ENCODE data around the gene VWA2. TPM values are rescaled to one million over a fixed set of nuclear protein-coding genes. Genes with fewer than 3 reads are reported as not detected.

The VWA2 gene
- total and polyA plus RNA-seq, 2 donors from 2014 or later, result 0.17 to 6.5 TPM

- no peak for TF ChIP-seq CTCF (IDR thresholded peaks at IDR 0.05; ENCODE audit: borderline replicate concordance, extremely low read depth, insufficient read depth)
- H3K27ac ChIP-seq (ENCODE audit: low read depth in 2 of 2, low read length in 2 of 2), result no peak overlapping the region
- H3K4me1 ChIP-seq (ENCODE audit: control insufficient read depth in 2 of 3, insufficient read depth in 2 of 3, low read depth in 1 of 3, low read length in 3 of 3), result no peaks in the 10 kb centered on the region
- no peak overlapping the region for H3K9ac ChIP-seq (ENCODE audit: low read length in 3 of 3)
- no peaks in the 10 kb centered on the region for H3K27me3 ChIP-seq (ENCODE audit: control insufficient read depth, insufficient read depth, low read length)
- no peak for DNase-seq
- H3K36me3 ChIP-seq (ENCODE audit: control insufficient read depth in 2 of 3, insufficient read depth in 3 of 3, low read length in 3 of 3), result peaks cover 0 to 5% (median 2%) of the 10 kb centered on the region in 3 donors
- FAIRE-seq, result no peak
- intact Hi-C loops (cut with DNase I), result no loop called here
- no peak overlapping the region for H3K4me3 ChIP-seq (ENCODE audit: low read length in 3 of 3)
- peaks cover 0 to 5% (median 0%) of the 10 kb centered on the region in 3 donors for H3K9me3 ChIP-seq (ENCODE audit: control insufficient read depth in 2 of 3, insufficient read depth in 1 of 3, low read length in 3 of 3)
Measured at GRCh38 chr10:114310346-114310745, 71.3 kb downstream of the VWA2 start.

DNA sequence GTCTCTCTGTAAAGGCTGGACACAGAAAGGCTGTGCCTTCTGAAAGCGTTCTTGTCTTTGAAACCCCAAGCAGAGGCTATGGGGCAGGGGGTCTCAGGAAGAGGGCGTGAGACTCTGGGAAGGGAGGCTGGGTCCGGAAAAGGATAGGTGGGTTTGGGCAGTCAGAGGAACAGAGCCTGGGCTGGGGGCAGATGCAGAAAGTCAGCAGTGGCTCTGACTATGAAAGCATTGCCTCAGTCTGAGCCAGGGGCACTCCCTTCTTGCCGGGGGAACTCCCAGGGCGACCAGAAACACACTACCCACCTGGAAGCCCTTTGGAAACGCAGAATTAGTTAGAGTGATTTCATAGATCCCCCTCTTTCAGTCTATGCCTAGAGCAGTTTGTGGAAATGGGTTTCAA, 72.0 kb downstream of the VWA2 start:
- DNase-seq, result no peak
- TF ChIP-seq CTCF (IDR thresholded peaks at IDR 0.05; ENCODE audit: borderline replicate concordance, extremely low read depth, insufficient read depth), result no peak
- Histone ChIP-seq H3K9ac (ENCODE audit: low read length in 3 of 3) (no peak overlapping the region), H3K4me1 (ENCODE audit: control insufficient read depth in 2 of 3, insufficient read depth in 2 of 3, low read depth in 1 of 3, low read length in 3 of 3) (no peaks in the 10 kb centered on the region), H3K9me3 (ENCODE audit: control insufficient read depth in 2 of 3, insufficient read depth in 1 of 3, low read length in 3 of 3) (peaks cover 0 to 5% (median 0%) of the 10 kb centered on the region in 3 donors), H3K36me3 (ENCODE audit: control insufficient read depth in 2 of 3, insufficient read depth in 3 of 3, low read length in 3 of 3) (peaks cover 0 to 5% (median 2%) of the 10 kb centered on the region in 3 donors), H3K27ac (ENCODE audit: low read depth in 2 of 2, low read length in 2 of 2) (no peak overlapping the region), H3K4me3 (ENCODE audit: low read length in 3 of 3) (no peak overlapping the region), H3K27me3 (ENCODE audit: control insufficient read depth, insufficient read depth, low read length) (no peaks in the 10 kb centered on the region)
- no peak for FAIRE-seq
- intact Hi-C loops (cut with DNase I), result no loop called here

GRCh38 chr10:114311496-114312209, 72.6 kb downstream of the VWA2 start:
- peaks cover 0 to 5% (median 2%) of the 10 kb centered on the region in 3 donors for H3K36me3 ChIP-seq (ENCODE audit: control insufficient read depth in 2 of 3, insufficient read depth in 3 of 3, low read length in 3 of 3)
- no peaks in the 10 kb centered on the region for H3K27me3 ChIP-seq (ENCODE audit: control insufficient read depth, insufficient read depth, low read length)
- H3K4me1 ChIP-seq (ENCODE audit: control insufficient read depth in 2 of 3, insufficient read depth in 2 of 3, low read depth in 1 of 3, low read length in 3 of 3), result no peaks in the 10 kb centered on the region
- FAIRE-seq, result no peak
- H3K9me3 ChIP-seq (ENCODE audit: control insufficient read depth in 2 of 3, insufficient read depth in 1 of 3, low read length in 3 of 3), result peaks cover 0 to 5% (median 0%) of the 10 kb centered on the region in 3 donors
- H3K4me3 ChIP-seq (ENCODE audit: low read length in 3 of 3), result no peak overlapping the region
- no peak overlapping the region for H3K9ac ChIP-seq (ENCODE audit: low read length in 3 of 3)
- TF ChIP-seq CTCF (IDR thresholded peaks at IDR 0.05; ENCODE audit: borderline replicate concordance, extremely low read depth, insufficient read depth), result no peak
- intact Hi-C loops (cut with DNase I), result no loop called here
- no peak for DNase-seq
- H3K27ac ChIP-seq (ENCODE audit: low read depth in 2 of 2, low read length in 2 of 2), result no peak overlapping the region
